HG03575 (cell line): ENCODE results near the gene U2AF2.

Experiments used
- ATAC-seq: cut with Tn5 transposase; IDR thresholded peaks from one replicate; pipeline ENCODE4 v1.9.1; 2021; ENCODE audit not compliant: unreplicated experiment, insufficient number of reproducible peaks, low FRiP score; ENCODE audit errors: extremely low read depth

U2AF2 gene

DNA sequence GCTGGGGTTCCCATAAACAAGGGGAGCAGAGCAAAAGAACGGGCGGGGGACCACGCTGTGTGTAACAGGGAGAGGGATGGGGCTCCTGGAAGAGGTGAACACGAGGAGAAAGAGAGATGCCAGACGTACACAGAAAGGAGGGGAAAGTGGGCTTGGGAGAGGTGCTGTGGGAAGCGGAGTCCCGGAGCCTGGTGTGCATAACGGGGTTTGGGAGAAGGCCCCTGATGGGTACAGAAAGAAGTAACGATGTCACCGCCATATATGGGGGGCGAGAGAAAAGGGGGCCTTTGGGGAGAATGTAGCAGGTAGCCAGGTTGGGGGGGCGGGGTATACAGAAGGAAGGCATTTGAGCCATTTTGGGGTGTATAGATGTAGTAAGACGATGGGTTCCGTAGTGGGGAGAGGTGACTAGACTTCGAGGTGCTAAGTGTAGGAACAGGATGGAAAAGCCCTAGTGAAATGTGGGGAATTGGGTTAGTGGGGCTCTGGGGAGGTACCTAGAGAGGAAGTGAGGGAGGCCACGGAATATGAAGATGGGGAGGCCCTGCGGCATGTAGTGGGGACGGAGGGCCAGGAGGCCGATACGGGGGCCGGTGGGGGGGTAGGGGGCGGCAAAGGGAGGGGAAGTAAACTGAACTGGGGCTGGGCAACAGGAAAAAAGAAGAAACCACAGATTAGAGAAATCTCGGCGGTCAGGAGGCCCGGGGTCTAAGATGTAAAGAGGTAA lies 13.2 kb upstream of the U2AF2 start:
- no peak for ATAC-seq

DNA sequence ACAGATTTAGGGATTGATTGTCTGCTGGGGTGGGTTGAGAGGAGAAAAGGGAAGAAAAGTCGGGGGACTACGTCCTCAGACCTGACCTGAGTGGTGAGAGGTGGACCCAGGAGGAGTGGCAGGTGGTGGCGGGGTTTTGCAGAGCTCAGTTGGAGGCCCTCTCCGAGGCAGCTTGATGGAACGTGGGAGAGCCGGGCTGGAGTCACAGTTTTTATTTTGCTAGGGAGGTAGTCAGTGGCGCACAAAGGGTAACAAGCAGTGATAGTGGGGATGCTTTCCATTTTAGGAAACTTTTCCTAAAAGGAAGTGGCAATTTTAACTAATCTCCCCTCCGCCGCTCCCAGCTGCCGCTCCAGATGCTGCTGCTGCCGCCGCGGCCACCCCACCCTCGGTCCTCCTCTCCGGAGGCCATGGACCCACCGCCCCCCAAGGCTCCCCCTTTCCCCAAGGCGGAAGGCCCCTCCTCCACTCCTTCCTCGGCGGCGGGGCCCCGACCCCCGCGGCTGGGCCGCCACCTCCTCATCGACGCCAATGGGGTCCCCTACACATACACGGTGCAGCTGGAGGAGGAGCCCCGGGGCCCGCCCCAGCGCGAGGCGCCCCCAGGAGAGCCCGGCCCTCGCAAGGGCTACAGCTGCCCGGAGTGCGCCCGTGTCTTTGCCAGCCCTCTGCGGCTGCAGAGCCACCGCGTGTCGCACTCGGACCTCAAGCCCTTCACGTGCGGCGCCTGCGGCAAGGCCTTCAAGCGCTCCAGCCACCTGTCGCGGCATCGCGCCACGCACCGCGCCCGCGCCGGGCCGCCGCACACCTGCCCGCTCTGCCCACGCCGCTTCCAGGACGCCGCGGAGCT lies 12.5 kb upstream of the U2AF2 start:
- ATAC-seq, result no peak

DNA sequence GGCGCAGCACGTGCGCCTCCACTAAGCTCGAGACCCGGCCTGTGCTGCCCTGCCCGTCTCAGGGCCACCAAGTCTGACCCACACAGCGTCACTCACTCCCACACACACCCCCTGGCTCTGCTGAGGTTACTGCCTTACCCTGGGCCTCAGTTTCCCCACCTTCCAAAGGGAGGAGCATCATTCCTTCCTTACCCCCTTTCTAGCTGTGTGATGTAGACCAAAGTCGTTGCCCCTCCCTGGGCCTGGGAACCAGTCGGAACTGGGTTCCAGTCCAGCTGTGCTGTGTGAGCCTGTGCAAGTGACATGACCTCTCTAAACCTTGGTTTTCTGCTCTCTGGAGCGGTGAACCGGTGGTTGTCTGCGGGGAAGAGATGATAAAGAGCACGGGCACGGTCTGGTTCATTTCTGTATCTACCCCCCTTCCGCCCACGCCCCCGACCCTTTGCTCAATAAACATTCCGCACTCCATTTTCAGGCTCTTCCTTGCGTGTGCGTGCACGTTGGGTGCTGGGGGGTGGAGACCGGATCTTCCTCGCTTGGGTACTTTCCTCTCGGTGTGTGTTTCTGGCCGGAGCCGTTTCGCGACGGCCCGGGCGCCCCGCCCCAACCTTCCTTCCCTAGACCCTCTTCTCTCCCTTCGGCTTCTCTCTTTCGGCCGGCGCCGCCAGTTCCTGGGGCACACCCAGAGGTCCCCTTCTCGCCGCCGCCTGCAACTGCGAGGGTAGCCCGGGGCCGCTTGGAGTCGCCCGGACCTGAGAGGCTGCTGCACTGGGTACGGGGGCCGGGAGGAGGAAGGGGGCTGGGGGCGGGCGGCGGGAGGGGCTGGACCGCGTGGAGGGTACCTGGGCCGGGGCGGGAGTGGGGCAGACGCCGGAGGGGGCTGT lies 11.6 kb upstream of the U2AF2 start, which contains the start of gene ZNF581:
ZNF581 (plus strand) TSS at position 647 of the 884 bp plus-strand sequence. CDS start 923 bp downstream, outside the sequence.
- ATAC-seq, result no peak

DNA sequence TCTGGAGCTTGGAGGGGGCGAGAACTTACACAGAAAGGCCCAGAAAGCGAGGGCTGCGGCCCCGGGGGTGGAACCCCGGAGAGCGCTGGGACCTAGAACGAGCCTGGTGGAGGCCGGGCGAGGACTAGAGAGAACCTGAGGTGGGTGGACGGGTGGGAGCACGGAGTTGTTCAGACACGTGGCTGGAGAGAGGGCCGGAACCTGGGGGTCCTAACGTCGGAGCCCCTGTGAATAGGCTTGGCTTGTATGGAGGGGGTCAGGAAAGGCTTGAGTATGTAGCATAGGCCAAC lies 11.0 kb upstream of the U2AF2 start:
- ATAC-seq, result no peak

DNA sequence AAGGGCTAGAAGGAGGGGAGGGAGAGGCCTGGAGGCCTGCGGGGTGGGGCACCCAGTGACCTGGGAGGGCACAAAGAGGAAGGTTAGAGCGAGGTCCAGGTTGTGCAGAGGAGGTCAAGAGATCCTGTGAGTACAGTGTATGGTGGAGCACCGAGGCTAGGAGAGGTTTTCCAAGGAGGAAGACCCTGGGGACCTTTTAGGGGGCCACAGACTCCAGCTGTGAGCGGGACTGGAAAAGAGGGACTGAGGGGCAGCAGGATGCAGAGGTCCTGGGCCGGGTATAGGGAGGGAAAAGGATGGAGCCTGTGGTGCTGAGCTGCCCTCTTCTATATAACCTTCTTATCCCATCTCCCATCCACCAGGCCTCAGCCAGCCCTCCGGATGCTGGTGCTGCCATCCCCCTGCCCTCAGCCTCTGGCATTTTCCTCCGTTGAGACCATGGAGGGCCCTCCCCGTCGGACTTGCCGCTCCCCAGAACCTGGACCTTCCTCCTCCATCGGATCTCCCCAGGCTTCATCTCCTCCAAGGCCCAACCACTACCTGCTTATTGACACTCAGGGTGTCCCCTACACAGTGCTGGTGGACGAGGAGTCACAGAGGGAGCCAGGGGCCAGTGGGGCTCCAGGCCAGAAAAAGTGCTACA lies 10.5 kb upstream of the U2AF2 start:
- no peak for ATAC-seq

DNA sequence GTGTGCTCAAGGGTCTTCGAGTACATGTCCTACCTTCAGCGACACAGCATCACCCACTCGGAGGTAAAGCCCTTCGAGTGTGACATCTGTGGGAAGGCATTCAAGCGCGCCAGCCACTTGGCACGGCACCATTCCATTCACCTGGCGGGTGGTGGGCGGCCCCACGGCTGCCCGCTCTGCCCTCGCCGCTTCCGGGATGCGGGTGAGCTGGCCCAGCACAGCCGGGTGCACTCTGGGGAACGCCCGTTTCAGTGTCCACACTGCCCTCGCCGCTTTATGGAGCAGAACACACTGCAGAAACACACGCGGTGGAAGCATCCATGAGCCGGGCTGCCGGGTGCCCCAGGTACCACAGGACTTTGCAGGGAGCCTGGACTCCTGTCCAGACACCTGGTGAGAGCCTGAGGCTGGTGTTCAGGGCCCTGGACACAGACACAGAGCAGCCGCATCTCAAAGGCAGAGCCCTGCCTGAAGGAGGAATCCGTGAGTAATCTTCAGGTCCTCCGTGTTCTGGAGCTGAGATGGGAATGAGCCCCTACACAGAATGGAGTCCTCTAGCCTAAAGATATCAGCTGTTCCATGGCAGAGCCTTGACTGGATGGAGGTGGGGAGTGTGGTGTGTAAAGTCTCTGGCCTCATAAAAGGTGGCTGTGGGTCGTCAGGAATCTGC lies 9.9 kb upstream of the U2AF2 start:
- ATAC-seq, result no peak

DNA sequence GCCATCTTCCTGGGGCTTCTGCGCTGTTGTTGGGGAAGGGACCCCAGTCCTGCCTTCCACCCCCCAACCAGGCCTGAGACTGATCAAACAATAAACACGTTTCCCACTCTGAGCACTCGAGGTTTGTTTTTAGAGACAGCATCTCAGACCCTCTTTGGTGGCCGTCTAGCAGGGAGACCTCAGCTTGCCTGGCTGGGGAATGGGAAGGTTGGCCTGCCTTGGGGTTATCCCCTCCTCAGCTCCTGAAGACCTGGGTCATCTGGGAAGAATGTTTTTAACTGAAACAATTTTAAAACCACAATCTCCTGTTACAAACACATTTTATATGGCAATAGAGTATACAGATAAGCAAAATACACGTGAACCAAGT lies 9.3 kb upstream of the U2AF2 start:
- no peak for ATAC-seq

DNA sequence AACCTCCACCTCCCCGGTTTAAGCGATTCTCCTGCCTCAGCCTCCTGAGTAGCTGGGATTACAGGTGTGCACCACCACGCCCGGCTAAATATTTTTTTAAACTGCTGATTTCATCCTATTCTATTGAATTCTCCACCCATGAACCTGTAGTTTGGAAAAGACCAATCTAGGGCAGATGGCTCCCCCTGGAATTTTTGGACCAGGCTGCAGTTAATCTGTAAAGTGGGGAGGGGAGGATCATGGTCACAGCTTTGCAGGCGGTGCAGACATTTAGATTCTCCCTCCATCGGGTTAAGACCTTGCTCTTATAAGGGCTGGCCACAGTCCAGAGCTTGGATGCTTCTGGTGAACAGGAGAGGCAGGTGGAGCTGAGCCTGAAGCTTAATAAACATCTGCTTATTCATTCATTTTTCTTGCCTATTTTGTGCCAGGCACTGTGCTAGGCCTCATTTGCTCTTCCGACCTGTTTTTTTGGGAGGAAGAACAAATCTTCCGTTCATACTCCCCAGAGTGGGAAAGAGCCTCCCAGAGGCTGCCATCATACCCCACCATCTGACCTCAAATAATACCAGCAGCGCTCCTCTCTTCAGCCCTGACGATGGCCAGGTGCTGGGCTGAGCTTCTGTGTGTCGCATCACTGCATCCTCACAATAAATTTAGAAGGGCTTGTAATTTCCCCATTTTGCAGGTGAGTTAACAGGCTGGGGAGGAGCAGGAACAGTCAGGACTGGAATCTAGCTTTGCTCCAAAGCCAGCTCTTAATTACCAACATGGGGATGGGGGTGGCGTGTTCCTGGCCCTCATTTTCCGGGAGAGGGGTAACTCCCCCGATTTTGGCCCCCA lies 7.7 kb upstream of the U2AF2 start:
- no peak for ATAC-seq

DNA sequence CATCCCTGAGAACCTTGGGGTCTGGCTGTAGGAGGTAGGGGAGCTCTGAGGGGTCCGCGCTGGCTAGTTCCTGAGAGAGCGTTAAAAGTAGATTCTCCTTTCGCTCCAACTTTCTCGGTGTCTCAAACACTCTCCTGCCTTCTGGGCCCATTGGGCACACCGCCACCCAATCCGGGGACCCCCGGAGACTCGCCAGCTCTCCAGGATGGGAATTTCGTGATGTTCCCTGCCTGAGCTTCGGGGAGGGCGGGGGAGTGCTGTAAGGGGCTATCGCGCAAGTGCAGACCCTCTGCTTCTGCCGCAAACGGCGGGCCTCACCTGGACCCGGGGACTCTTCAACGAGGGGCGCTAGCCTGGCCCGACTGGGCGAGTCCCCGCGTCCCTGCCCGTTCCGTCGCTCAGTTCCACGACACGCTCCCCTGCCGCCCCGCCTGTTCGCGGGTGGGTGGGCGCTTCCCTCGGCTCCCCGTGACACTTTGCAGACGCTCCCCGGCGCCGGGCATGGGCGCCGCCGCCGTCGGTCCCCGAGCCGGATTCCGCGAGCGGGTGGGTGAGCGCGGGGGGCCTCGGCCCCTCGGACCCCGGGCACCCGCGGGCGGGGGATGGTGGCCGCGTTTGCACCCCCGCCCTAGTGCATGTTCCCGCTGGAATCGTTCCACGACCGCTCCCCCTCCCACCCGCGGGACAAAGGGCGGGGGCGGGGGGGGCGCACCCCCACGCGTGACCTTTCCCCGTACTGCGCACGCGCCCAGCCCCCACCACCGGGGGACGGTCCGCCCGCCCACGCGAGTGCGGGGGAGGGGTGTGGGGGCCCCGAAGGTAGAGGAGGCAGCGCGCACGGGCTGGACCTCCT lies 6.9 kb upstream of the U2AF2 start, which contains the start of gene CCDC106:
CCDC106 (plus strand) TSS at position 481 of the 853 bp plus-strand sequence. CDS start 835 bp downstream, outside the sequence.
- no peak for ATAC-seq

DNA sequence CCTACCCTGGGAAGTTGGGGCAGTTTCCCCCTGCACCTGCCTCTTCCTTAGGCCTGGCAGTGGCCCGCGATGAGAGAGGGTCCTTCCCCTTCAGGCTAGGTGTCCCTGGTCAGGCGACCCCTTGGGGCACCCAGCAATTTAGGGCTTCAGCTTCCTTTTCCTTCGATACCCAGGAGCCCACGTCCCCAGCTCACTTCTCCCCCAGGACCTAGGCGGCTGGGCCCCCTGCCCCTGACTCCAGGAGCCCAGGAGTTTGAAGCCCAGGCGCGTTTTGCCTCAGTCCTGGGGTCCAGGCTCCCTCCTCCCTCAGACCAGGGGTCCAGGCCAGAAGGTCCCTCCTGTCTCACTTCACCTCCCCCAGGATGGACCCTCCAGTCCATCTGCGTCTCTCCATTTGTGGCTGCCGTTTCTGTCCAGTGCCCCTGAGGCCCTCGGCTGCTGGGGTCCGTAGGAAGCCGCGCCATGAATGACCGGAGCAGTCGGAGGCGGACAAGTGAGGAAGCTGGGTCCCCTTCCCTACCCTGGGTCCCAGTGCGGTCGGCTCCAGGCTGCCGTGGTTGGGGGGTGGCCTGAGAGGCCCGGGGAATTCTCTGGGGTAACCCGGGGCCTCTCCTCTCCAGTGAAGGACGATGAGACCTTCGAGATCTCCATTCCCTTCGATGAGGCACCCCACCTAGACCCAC lies 6.1 kb upstream of the U2AF2 start:
- no peak for ATAC-seq

DNA sequence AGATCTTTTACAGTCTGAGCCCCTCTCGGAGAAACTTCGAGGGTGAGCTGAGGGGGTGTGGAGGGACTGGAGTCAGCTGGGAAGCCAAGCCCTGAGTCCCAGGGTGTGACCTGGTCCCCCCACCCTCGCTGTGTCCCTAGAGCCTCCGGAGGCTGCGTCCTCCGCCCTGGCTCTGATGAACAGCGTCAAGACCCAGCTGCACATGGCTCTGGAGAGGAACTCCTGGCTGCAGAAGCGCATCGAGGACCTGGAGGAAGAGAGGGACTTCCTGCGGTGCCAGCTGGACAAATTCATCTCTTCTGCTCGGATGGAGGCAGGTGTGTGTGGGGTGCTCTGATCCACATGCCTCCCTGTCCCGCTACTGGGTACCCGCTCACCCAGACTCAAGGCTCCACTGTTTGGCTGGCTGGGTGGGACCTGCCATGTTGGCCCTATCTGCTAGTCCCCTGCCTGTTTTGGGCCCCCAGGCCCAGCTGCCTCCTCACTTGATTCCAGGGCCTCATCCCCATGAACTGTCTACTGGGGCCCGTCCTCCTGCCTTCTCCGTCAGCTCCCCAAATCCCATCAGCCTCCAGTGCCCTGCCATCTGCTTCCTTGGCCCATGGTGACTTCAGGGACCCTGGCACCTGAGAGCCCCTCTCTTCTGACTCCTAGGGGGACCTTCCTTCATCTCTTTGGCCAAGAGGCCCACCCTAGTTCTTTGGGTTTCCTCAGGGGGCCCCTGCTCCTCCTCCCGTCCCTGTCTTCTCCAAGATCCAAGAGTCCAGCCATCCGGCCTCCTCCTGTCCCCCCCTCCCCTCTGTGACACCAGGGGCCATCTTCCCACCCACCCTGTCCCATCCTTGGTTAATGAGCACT lies 5.3 kb upstream of the U2AF2 start:
- ATAC-seq, result no peak

DNA sequence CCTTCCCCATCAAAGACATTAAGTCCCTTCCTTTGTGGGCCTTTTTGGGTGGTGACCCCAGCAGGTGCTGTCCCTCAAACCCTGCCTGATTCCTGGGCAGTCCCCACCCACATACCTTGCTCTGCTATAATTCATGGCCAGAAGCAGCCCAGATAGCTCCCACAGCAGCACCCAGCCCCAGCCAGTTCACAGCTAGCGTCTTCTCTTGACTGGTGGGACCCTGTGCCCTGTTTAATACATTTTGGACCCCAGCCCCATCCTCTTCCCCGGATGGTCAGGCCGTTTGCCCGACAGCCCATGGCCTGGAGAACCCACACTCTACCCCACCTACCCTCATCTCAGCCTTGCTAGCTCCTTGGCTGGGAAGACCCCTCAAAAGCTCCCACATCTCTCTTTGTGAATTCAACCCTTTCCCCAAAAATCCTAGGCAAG lies 4.7 kb upstream of the U2AF2 start:
- no peak for ATAC-seq

DNA sequence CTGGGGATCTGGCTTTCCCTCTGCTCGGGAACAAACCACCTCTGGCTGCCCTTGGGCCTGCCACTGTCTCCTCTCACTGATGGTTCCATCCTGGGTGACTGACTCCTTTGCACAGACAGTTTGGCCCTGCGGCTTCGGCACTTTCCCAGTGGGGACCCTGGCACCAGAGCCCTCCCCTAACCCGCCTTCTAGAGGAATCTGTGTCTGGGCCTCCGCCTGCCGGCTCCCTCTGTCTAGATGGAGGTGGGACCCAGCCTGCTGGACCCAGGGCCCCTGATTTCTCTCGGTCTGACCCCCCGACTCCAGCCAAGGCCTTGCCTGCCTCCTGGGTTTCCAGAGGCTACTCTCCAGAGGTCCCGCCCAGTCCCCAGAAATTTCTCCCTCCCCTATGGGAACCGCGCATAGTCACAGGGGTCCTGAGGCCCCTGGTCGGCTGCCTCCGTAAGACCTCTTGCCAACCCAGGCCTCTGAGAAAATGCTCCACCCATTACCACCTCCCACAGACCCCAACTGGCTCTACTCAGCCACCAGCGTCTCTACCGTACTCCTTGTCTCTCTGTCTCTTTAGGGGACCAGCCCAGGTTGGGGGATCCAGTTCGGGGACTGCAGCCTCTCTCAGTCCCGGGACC lies 4.1 kb upstream of the U2AF2 start:
- ATAC-seq, result no peak

DNA sequence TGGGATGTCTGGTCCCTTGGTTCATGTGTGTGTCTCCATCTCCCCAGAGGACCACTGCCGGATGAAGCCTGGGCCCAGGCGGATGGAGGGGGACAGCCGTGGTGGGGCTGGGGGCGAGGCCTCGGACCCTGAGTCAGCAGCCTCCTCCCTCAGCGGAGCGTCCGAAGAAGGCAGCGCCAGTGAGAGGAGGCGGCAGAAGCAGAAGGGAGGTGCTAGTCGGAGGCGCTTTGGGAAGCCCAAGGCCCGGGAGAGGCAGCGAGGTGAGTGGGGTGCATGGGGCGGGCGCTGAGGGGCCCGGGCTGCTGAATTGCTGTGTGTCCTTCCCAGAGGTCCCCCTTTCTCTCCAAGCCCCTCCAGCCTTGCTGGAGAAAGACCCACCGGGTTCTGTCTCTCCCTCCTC lies 3.6 kb upstream of the U2AF2 start:
- ATAC-seq, result no peak
